ENCODE results near the gene C11orf65.

C11orf65 gene, protein sequence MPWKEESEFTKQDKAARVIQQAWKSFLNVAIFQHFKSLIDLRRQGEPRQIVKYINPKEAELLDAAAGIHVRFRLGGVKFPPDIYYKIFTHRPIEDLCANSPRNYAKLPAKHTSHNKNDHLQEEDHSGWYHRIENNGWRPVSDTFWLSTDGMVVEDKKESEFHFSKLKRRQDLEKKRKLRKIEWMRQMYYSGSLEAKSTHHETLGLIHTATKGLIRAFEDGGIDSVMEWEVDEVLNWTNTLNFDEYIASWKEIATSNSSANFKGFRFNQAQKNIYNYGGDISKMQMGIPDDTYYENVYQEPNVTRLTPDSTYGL

DNA sequence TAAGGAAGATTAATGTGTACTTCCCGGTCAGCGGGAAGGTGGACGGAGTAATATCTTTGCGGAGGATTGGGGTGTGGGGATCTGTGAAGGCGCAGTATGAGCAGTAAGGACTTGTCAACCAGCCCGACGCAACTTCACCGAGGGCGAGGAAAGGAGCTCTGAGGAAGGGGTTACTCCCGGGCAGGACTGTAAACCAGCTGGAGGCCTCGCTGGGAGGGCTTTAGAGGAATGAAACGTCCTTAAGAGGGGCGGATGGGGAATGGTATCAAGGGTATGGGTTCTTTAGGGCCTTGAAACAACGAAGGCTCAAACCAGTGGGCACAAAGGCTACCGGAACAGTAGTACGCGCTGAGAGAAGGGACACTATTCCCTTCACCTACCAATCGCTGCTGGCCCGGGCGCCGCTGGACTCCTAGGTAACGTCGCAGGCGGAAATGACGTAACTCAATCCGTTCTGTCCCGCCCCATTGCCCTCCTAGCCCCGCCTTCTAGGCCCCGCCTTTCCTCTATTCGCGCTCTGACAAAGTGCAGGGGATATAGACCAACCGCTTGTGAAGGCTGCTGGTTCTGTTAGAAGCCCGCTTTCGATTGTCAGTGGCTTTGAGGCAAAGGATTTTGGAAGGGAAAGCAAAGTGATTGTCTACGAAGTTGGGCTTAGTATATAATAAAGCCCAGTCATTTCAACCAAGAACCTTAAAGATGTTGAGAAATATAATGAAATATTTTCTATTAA, at the start of gene C11orf65:
Gene C11orf65 (minus strand): TSS at position 439 of the 733 bp plus-strand sequence. CDS start 5,970 bp downstream, outside the sequence.
- peak; percentile 82 for DNase-seq (ENCODE audit: low spot score)

DNA sequence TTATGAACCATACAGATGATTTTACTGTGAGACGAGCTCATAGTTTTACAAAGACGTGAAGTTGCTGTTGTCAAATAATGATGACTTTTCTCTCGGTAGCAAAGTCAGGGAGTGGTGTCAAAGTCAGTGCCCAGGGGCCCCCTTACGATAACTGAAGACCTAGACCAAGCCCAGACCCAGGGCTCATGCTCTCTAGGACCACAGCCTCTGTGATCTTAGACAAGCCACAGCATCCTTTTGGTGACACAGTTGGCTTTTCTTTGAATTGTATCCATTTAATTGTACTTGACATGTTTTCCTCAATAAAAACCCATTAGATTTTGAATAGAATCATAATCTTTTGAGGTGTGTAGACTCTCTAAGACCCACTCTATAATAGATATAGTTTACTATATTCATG, 48.8 kb upstream of the C11orf65 start:
- DNase-seq (ENCODE audit: low spot score): no peak

DNA sequence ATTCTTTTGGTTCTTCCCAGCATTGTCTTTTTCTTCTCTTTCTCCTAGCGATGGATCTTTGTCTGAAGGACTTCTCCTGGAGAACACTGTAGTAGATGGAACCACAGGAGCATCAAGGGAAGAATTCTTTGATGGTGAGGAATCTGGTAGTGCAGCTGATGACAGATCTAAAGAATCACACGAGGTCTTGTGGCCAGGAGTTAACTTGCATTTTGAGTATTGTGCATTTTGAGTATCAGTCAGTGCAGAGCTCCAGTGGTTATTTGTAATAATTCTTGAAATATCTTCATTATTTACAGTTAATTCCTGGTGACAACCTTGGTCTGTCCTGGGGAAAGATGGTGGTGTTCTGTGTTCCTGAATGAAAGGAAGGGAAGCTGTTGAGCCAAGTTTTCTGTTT, 45.4 kb upstream of the C11orf65 start:
- no peak for DNase-seq (ENCODE audit: low spot score)

DNA sequence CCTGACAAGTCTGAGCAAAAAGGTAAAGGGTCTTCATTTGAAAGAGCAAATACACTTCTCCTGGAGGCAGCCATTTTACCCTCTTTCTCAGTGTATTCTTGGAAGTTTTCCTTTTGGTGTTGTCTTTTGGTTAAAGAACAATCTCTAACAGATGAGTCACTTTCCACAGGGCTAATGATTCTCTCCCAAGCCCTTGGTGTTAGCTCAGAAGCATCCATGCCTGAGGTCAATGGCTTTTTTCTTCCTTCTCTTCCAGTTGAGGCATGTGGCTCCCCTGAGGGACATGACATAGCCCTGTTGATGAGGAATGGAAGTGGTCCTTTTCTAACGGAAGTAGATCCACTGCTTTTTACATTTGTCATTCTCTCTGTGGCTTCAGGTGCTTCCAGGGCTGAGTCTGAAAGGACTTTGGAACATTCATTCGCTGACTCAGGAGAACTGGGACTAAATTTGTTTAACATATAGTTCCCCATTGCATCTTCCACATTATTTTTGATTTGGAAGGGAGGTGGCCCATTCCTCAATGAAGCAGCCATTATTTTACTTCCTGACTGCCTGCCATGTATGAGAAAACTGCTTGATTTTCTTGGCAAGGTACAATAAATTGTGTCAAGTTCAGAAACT, 44.6 kb upstream of the C11orf65 start:
- peak; percentile 45 for DNase-seq (ENCODE audit: low spot score)

DNA sequence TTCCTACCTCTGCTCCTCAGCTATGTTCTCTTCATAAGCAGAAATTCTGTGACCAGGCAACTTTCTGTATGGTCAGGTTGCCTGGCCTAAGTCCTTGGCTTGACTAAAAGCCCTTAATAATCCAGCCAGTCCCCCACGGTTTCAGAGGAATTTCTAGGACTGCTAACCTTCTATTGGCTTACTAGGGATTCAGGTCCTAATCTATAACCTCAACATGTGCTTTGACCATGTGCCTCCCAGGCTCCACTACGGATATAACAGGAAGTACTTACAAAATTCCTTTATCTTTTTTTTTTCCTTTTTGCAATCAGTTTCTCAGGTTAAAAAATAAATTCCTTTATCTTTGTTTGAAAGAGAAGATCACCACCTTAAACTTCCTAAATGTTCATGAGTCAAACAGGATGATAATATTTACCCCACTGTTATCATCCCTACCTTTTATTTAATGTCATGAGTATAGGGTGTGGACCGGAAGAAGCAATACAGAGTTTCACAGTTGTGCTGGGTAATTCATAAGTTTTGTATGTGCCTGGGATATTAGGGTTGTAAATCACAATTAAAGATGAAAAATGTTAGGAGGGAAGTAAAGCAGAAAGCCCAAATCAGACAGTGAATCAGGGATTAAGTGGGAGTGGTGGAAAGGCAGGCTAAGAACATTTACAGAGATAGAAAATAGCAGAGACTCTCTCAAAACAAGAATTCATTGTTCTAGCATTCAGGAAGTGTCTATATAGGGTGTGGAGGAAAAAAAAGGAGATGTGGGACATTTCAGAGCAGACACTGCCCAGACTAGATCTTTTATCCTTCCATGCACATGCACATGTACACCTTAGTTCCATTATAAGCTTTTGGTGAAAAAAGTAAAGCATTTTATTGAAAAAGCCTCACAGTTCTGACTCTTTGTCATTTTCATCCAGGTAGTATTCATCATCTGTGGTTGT, 41.6 kb upstream of the C11orf65 start:
- DNase-seq (ENCODE audit: low spot score): no peak

DNA sequence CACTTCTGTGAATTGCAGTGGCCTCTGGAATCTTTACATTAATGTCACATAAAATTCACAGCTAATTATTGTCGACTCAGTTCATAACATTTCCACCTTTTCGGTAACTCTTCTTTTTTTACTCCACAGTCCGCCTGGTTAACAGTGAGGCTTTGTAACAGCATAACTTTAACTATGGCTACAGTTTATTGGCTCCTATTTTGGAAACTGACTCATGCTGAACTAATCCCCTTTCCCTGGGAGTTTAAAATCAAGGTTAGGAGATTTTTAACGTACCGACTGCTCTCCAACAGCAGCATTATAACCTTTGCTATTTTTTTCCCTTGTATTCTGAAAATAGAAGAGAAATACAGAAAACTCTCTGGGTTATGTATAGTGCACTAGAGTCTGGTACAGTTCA, 34.1 kb upstream of the C11orf65 start:
- DNase-seq (ENCODE audit: low spot score): no peak

DNA sequence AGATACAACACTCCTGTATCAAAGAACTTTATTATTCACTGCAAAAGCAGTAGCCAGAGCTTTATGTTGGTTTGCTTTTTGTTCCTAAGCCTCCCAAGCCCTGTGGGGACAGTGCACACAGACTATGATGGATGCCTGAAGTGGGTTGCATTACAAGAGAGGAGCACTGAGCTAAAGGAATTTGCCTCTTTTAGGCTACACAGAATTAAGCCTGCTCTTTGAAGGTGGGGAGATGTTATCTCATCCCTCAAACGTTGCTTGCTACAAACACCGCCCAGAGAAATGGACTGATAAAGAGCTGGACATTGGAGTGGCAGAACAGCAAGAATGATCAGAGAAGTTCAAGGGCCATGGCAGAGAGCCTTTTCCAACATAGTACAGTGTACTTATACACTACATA, 33.4 kb upstream of the C11orf65 start:
- no peak for DNase-seq (ENCODE audit: low spot score)

DNA sequence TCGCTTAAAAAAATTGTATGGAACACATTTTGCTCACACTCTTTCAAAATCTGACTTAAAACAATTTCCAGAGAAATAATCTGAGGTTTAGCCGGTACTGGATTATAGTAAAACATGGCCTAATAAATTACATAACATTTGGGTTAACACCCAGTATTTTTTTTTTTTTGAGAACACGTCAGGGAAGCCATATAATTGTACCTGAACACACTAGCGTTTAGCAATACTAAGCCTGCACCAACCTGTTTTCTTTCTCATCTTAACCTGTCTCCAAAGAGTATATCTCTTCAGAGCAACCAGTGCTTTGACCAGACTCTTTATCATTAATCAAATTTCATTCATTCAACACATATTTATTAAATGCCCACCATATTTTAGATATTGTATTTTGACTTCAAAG, 32.8 kb upstream of the C11orf65 start:
- DNase-seq (ENCODE audit: low spot score): no peak

DNA sequence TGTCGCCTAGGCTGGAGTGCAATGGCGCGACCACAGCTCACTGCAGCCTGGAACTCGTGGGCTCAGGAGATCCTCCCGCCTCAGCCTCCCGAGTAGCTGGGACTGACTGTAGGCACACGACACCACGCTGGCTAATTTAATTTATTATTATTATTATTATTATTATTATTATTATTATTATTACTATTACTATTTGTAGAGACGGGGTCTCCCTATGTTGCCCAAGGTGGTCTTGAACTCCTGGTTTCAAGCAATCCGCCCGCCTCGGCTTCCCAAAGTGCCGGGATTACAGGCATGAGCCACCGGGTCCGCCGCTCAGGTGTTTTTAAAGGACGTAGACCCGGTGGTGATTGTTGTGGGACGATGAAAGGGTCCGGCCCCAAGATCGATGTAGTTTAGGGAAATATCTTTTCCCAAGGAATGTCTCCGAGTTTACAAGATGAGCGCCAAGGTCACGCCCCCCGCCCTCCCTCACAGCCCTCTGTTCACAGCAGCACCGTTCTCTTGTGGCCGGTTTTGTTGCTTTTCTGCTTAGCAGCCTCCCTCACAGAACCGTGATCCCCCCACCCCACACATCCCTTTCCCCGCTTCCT, 31.6 kb upstream of the C11orf65 start:
- DNase-seq (ENCODE audit: low spot score): no peak

DNA sequence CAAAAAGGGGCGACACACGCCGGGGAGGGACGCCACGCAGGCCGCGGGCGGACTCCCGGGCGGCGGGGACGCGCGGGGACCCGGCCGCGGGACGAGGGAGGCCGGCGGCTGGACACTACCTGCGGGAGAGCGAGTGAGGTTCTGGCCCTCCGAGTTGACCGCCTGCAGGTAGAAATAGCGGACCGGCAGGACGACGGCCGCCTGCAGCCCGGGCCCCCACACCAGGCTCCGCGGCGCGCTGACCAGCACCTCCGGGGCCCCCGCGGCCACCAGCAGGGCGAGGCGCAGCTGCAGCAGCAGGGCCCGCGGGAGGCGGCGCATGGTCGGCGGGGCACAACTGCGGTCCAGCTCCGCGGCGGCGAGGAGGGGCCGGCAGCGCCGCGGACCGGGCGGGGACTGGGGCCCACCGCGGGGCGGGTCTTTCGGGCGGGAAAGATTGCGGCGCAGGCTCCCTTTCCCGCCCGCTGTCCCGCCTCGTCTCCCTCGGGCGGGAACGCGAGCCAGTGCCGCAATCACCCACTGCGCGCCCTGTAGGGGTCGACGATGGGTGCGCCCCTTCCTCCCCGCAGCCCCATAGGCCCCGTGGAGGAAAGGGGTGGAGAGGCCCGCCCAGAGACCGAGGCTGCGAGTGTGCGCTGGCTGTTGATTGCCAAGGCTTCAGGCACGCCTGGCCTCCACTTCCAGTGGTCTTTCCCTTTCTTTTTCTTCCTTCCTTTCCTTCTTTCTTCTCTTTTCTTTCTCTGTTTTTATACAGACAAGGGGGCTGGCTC, 30.9 kb upstream of the C11orf65 start, which contains the start of gene POGLUT3:
Gene POGLUT3 (minus strand): TSS at position 339 of the 770 bp plus-strand sequence. CDS start 18 bp downstream, at position 321.
- DNase-seq (ENCODE audit: low spot score): peak; percentile 64

DNA sequence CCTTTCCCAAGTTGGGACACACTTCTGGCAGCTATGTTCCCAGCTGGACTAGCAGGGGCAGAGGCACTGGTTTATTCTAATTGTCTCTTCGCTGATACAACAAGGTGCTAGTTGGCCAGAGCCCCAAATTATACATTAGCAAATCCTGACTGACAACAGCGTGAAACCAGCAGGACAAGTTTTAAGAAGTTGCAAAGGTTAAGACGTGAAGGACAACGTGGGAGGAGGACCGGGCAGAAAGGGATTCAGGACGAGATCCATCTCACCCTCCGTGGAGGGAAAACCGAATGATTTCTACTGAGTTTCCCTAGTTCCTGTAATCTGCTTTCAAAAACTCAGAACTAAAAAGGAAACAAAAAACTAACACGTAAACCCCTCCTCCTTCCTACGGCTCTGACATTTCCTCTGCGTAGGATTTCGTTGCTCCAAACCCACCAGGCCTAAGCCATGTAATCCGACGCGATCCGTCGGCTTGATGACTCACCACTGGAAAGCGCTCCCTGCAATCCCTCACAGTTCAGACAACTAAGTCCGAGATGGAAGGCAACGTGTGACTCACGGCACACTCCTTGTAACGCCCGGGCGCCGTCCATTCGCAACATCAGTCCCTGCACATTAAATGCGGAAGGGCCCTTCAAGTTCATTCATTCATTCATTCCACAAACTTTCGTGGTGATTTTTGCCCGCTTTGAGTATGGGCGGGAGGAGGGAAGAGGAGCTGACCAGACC, 30.2 kb upstream of the C11orf65 start:
- peak; percentile 94 for DNase-seq (ENCODE audit: low spot score)

DNA sequence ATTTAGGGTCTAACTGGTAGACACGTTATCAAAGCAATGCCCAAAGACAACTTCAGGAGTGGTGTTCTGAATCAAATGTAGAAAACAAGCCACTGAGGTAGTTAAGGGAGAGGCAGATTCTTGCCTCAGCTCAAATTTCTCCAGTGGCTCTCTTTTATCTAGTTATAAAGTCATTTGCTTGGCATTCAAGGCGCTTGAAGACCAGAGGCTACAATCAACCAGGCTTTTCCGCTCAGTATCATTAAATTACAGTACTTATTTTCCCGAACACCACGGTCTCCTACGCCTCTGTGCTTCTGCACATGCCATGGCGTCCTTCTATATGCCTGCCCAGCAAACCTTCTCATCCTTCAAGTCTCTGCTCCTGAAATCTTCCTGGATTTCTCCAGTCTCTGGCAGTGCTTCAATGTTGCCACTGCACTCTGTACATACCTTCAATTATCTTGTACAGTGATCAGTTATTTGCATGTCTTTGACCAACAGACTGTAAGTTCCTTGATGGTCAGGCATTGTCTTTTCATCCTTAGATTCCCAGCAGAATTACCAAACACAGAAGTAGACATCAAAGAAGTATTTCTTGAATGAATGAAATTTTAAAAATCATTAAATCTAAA, 29.4 kb upstream of the C11orf65 start:
- DNase-seq (ENCODE audit: low spot score): peak; percentile 21

DNA sequence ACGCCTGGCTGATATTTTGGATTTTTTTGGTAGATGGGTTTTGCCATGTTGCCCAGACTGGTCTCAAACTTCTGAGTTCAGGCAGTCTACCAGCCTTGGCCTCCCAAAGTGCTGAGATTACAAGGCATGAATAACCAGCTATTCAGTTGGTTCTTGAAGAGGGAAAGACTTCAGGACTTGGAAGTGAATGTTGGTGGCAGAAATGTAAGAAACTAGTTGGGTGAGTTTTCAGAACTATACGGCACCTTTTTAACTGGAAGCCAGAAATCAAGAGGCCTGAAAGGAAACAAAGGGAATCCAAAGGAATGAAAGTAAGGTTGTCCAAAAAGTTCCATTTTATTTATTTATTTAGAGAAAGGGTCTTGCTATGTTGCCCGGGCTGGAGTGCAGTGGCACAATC, 28.0 kb upstream of the C11orf65 start:
- no peak for DNase-seq (ENCODE audit: low spot score)

DNA sequence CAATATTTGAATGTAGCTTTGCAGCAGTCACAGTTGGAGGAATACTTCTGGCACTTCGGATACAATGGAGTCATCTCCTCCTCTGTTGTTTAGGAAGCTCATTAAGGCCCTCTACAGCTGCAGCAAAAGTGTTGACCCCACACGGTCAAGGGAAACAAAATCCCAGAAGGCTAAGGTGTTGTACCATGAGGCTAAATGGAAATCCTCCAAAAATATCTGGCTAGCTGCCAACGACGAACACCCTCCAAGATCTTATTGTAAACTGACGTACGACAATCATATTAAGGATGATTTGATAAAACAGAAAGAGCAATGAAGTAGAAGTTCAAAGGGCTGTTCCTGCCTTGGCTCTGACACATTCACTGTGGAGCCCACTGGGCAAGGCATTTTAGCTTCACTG, 26.9 kb upstream of the C11orf65 start:
- DNase-seq (ENCODE audit: low spot score): no peak

DNA sequence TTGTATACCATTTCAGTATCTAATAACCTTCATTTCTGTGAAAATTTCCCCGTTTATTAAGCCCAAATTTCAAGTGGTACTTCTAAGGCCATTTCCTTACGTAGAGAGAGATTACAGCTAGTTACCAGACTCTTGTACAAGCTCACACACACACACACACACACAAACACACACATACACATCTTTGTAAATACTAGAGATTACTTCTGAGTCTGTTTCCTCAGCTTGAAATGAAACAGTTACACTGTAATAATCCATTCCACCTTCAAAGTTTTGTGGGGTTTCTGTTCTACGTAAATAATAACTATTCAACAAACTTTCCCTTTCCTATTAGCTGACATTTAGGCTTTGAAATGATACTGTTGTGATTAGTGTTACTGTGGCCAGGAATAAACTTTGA, 24.6 kb upstream of the C11orf65 start:
- DNase-seq (ENCODE audit: low spot score): no peak

DNA sequence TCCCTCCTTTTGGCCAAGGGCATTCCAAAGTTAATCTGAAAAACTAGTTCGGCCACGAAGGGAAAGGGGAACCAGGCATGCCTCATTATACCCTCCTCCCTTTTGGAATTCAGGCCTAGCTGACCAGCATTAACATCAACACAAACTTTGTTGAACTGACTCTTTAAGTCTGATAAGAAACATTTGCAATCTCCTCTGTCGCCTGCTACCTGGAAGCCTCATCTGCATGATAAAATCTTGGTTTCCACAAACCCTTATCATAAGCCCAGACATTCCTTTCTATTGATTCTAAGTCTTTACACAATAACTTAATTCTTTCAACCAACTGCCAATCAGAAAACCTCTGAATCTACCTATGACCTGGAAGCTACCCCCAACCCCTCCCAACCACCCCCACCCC, 19.5 kb upstream of the C11orf65 start:
- no peak for DNase-seq (ENCODE audit: low spot score)

DNA sequence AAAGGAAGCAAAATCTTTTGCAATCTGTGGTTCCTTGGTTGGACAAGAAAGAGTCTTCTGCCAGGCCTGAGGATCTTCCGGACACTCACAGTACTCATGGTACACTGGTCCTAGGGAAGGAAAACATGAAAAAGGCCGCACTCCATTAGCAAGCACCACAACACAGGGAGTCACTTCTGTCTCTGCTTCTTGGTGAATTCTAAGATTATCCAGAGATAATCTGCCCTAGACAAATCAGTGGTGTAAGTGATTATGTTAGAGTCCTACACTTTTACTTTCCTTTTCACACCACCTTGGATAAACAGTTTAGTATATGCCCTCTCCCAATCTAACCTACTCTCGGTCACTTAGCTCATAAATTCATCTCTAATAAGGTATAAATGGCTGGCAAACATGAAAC, 19.0 kb upstream of the C11orf65 start:
- DNase-seq (ENCODE audit: low spot score): no peak

DNA sequence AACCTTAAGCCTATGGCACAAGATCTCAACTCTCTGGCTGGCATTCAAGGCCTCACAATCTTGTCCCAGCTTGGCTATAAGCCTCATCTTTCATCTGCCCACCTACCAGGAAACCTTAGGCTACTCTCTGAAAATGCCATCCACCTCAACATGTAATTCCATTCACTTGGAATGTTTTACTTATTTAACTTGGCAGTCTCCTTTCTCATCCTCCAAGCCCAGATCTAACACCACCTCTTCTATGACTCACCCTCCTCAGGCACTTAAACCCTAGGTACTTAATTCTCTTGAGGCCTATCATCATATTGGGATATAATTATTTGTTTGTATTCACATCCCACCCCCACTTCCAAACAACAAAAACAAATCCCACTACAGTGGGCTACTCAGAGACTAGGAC, 15.8 kb upstream of the C11orf65 start:
- DNase-seq (ENCODE audit: low spot score): no peak

DNA sequence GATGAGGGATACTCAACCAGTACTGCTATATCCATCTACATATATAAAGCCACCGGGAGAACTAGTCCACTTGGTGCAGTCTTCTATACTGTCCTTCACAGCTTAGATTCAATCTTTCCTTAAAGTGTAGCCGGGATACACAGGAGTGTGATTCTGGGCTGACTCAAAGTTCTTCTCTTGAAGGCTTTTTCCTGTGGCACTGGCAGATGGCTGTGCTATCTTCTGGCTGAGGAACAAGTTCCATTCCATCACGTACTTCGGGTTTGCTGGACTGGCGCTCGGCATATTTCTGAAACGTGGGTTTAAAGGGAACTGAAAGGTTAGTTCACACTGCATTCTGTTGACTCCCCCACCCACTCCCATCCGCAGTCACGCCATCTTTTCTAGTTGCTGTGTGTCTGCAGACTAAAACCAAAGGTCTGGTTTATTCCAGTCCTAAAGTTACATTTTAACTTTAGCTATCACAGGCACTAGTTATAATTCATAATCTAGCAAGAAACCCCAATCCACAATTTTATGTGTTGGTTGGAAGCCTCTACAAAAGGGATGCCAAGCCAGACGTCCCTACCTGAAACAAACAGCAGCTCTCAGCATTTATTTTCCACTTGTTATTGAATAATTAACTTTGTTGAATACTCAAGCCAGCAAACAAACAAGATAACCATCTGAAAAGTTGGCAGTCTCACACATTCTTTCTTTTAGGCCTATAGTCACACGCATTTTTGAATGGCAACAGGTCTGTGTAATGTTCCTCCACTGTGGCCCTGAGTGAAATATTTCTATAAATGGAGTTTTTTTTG, 7.5 kb upstream of the C11orf65 start:
- DNase-seq (ENCODE audit: low spot score): no peak

All from hepatic stellate cell (primary cell).